GM19324 (cell line): ENCODE results near the gene CCDC178.
"Not testable (repeated sequence)": the region's sequence is repeated elsewhere in the genome, so short reads cannot be mapped to it uniquely, and the experiment has no call there.

Source experiments
- ATAC-seq: cut with Tn5 transposase; IDR thresholded peaks from one replicate; pipeline ENCODE4 v1.9.1; 2021; ENCODE audit warnings: mild to moderate bottlenecking, moderate library complexity; ENCODE audit not compliant: unreplicated experiment, low FRiP score

CCDC178 gene

GRCh38 chr18:33440060-33441043, at the start of gene CCDC178:
CCDC178 (minus strand) TSS chr18:33440721; CDS start chr18:33412088, 28,633 bp downstream.
- ATAC-seq = no peak

GRCh38 chr18:33483908-33484307, 43.4 kb upstream of the CCDC178 start:
- no peak for ATAC-seq

GRCh38 chr18:33472509-33472908, 32.0 kb upstream of the CCDC178 start:
- ATAC-seq = no peak

GRCh38 chr18:33470216-33470615, 29.7 kb upstream of the CCDC178 start:
- no peak for ATAC-seq

GRCh38 chr18:33469699-33470098, 29.2 kb upstream of the CCDC178 start:
- ATAC-seq = no peak

GRCh38 chr18:33467531-33467930, 27.0 kb upstream of the CCDC178 start:
- no peak for ATAC-seq

GRCh38 chr18:33466822-33467221, 26.3 kb upstream of the CCDC178 start:
- ATAC-seq = no peak

GRCh38 chr18:33460681-33461080, 20.2 kb upstream of the CCDC178 start:
- ATAC-seq = no peak

- ATAC-seq = no peak
These were observed 19.1 kb upstream of the CCDC178 start for GRCh38 chr18:33459612-33460011.

GRCh38 chr18:33446604-33447003, 6.1 kb upstream of the CCDC178 start:
- no peak for ATAC-seq

- ATAC-seq = no peak
These were observed 4.2 kb upstream of the CCDC178 start for GRCh38 chr18:33444709-33445108.

- ATAC-seq = no peak
These were observed 7.7 kb downstream of the CCDC178 start for GRCh38 chr18:33432857-33433256.

GRCh38 chr18:33427549-33427948, 13.0 kb downstream of the CCDC178 start:
- ATAC-seq = no peak

- no peak for ATAC-seq
These were observed 16.1 kb downstream of the CCDC178 start for GRCh38 chr18:33424266-33424946.

GRCh38 chr18:33421225-33421624, 19.3 kb downstream of the CCDC178 start:
- ATAC-seq = no peak

GRCh38 chr18:33404244-33404873, 36.2 kb downstream of the CCDC178 start:
- no peak for ATAC-seq

GRCh38 chr18:33398939-33399338, 41.6 kb downstream of the CCDC178 start:
- ATAC-seq = not testable (repeated sequence)

- ATAC-seq = no peak
These were observed 64.7 kb downstream of the CCDC178 start for GRCh38 chr18:33375829-33376228.

GRCh38 chr18:33372442-33372841, 68.1 kb downstream of the CCDC178 start:
- no peak for ATAC-seq

- no peak for ATAC-seq
These were observed 70.6 kb downstream of the CCDC178 start for GRCh38 chr18:33369711-33370449.
